GM18499 (cell line): ENCODE data around the gene TFG.

ENCODE experiments used
- ATAC-seq: cut with Tn5 transposase; IDR thresholded peaks from one replicate; pipeline ENCODE4 v1.9.1; 2021; ENCODE audit warnings: moderate number of reproducible peaks; ENCODE audit not compliant: insufficient read depth, unreplicated experiment

Gene TFG

GRCh38 chr3:100782906-100783305 lies 73.6 kb downstream of the TFG start:
- ATAC-seq, result no peak

GRCh38 chr3:100783619-100784018 lies 74.3 kb downstream of the TFG start:
- ATAC-seq, result no peak

GRCh38 chr3:100789579-100789978 lies 80.3 kb downstream of the TFG start:
- ATAC-seq, result no peak

- no peak for ATAC-seq
Observed at GRCh38 chr3:100796556-100796955, 87.3 kb downstream of the TFG start.

- no peak for ATAC-seq
Observed at GRCh38 chr3:100798012-100798411, 88.7 kb downstream of the TFG start.
